Keratinocyte (primary cell): ENCODE measurements around the gene BRSK2. TPM values are rescaled to one million over a fixed set of nuclear protein-coding genes. Genes with fewer than 3 reads are reported as not detected.

ENCODE experiments used
- DNase-seq: peaks from one replicate; pipeline ENCODE4 v3.0.0-alpha.2; 2011; ENCODE audit warnings: low read depth, missing footprints, low spot score
- FAIRE-seq: peaks from 2 replicates; lab custom pipeline; 2011; peaks lifted over from hg19 to GRCh38; lab: Jason Lieb, UNC
- H2AFZ ChIP-seq: 2 replicates; pipeline ENCODE4 v1.6.0; 2012; ENCODE audit warnings: low read length, control low read depth, inconsistent platforms; ENCODE audit not compliant: control insufficient read depth
- H3K27ac ChIP-seq: 2 replicates; pipeline ENCODE4 v1.5.1; 2011; ENCODE audit warnings: low read length; ENCODE audit not compliant: control insufficient read depth, insufficient read depth
- H3K27me3 ChIP-seq: 3 replicates; pipeline ENCODE4 v1.6.0; 2011; ENCODE audit warnings: low read length; ENCODE audit not compliant: control insufficient read depth, insufficient read depth; ENCODE audit errors: extremely low read depth
- H3K36me3 ChIP-seq, 2 experiments: 2 replicates in 1 of 2; 3 replicates in 1 of 2; pipeline ENCODE4 v1.5.1; 2011; ENCODE audit warnings: low read length in 2 of 2, mild to moderate bottlenecking in 1 of 2; ENCODE audit not compliant: control insufficient read depth in 2 of 2, insufficient read depth in 2 of 2; ENCODE audit errors: extremely low read depth in 1 of 2
- H3K4me1 ChIP-seq: 3 replicates; pipeline ENCODE4 v1.5.1; 2011; ENCODE audit warnings: low read length; ENCODE audit not compliant: control insufficient read depth, insufficient read depth; ENCODE audit errors: extremely low read depth
- H3K4me2 ChIP-seq: 3 replicates; pipeline ENCODE4 v1.6.0; 2011; ENCODE audit warnings: low read depth, low read length; ENCODE audit not compliant: control insufficient read depth, insufficient read depth; ENCODE audit errors: extremely low read depth
- H3K4me3 ChIP-seq, 3 experiments: fragments of 200-600 bp in 1 of 3; sonication (generic) in 1 of 3; 2 replicates in 2 of 3; 3 replicates in 1 of 3; pipeline ENCODE4 v1.5.1; 2011 to 2016; ENCODE audit warnings: low read length in 3 of 3, mild to moderate bottlenecking in 3 of 3, control low read depth in 2 of 3, inconsistent platforms in 1 of 3, low read depth in 1 of 3, mixed read lengths in 1 of 3, mixed run types in 1 of 3, moderate library complexity in 1 of 3; ENCODE audit not compliant: control insufficient read depth in 2 of 3, insufficient read depth in 2 of 3; ENCODE audit errors: extremely low read depth in 1 of 3
- H3K79me2 ChIP-seq: 2 replicates; pipeline ENCODE4 v1.6.0; 2012; ENCODE audit warnings: low read length; ENCODE audit not compliant: control insufficient read depth, insufficient read depth
- H3K9ac ChIP-seq: 3 replicates; pipeline ENCODE4 v1.6.0; 2011; ENCODE audit warnings: low read length; ENCODE audit not compliant: control insufficient read depth, insufficient read depth; ENCODE audit errors: extremely low read depth
- H3K9me1 ChIP-seq: 3 replicates; pipeline ENCODE4 v1.6.0; 2011; ENCODE audit warnings: low read length; ENCODE audit not compliant: control insufficient read depth, insufficient read depth; ENCODE audit errors: extremely low read depth
- H3K9me3 ChIP-seq: 2 replicates; pipeline ENCODE4 v1.5.1; 2012; ENCODE audit warnings: low read depth, low read length; ENCODE audit not compliant: control insufficient read depth
- H4K20me1 ChIP-seq: 3 replicates; pipeline ENCODE4 v1.6.0; 2011; ENCODE audit warnings: low read length; ENCODE audit not compliant: control insufficient read depth, insufficient read depth; ENCODE audit errors: extremely low read depth
- CTCF ChIP-seq, 3 experiments: IDR thresholded peaks in 1 of 3; conservative IDR thresholded peaks in 1 of 3; optimal IDR thresholded peaks in 1 of 3; 2 replicates in 2 of 3; 3 replicates in 1 of 3; pipeline versions ENCODE3 to v1.5.1; 2011; ENCODE audit warnings: low read length in 3 of 3, mild to moderate bottlenecking in 3 of 3, moderate library complexity in 2 of 3, control low read depth in 1 of 3, inconsistent platforms in 1 of 3; ENCODE audit not compliant: insufficient read depth in 2 of 3; ENCODE audit errors: extremely low read depth in 1 of 3
- EZH2 ChIP-seq: IDR thresholded peaks from one replicate; pipeline ENCODE4 v1.6.1; 2012; ENCODE audit warnings: inconsistent platforms, mild to moderate bottlenecking, low read length, moderate library complexity
- dilution Hi-C: fragments of 300-500 bp; cut with MboI; formaldehyde crosslinking; loops from one replicate; pipeline ENCODE4 v1.7.0; 2020; ENCODE audit warnings: low sequenced_read_pairs; ENCODE audit not compliant: extremely low pct_ligation_motif_present
- polyA plus RNA-seq, 5 experiments: library from polyadenylated mRNA; depleted of rRNA in 3 of 5; stranded (reverse) in 3 of 5; stranded (forward) in 1 of 5; unstranded in 1 of 5; fragments of >200 nt; gene quantifications; 1 replicate in 1 of 5; 2 replicates in 3 of 5; 3 replicates in 1 of 5; pipeline versions ENCODE4 v1.2.1 to v1.2.3, GENCODE V29; 2011 to 2012; ENCODE audit warnings: missing spikeins in 2 of 5, low read depth in 1 of 5, low replicate concordance in 1 of 5

BRSK2 gene
- polyA plus RNA-seq, 1 donor (not counting 4 experiments of a cell fraction or from before 2014, with no cell fraction given) = 0.09 TPM

- FAIRE-seq = no peak
- Histone ChIP-seq H3K9ac (no peak overlapping the region), H4K20me1 (no peaks in the 10 kb centered on the region), H3K4me2 (no peak overlapping the region), H2AFZ (no peak overlapping the region), H3K79me2 (no peaks in the 10 kb centered on the region), H3K27me3 (no peaks in the 10 kb centered on the region), H3K36me3 (no peaks in the 10 kb centered on the region), H3K9me3 (no peaks in the 10 kb centered on the region), H3K4me3 (no peak overlapping the region), H3K4me1 (no peaks in the 10 kb centered on the region), H3K9me1 (no peaks in the 10 kb centered on the region), H3K27ac (no peak overlapping the region)
- dilution Hi-C loops = no loop called here
- DNase-seq = no peak
- TF ChIP-seq EZH2 = no peak
Observed at GRCh38 chr11:1373536-1374214, 16.1 kb upstream of the BRSK2 start.

- no peaks in the 10 kb centered on the region for H3K27me3 ChIP-seq
- H3K9me1 ChIP-seq = no peaks in the 10 kb centered on the region
- FAIRE-seq (no peak), DNase-seq (no peak)
- H3K9ac ChIP-seq = no peak overlapping the region
- H4K20me1 ChIP-seq = no peaks in the 10 kb centered on the region
- dilution Hi-C loops = no loop called here
- no peak overlapping the region for H3K4me3 ChIP-seq
- no peak overlapping the region for H2AFZ ChIP-seq
- H3K36me3 ChIP-seq = no peaks in the 10 kb centered on the region
- H3K4me1 ChIP-seq = no peaks in the 10 kb centered on the region
- no peak overlapping the region for H3K27ac ChIP-seq
- no peaks in the 10 kb centered on the region for H3K9me3 ChIP-seq
- no peaks in the 10 kb centered on the region for H3K79me2 ChIP-seq
- no peak for TF ChIP-seq CTCF (optimal IDR thresholded peaks at IDR 0.05 in 1 of 3, IDR thresholded peaks at IDR 0.05 in 1 of 3, conservative IDR thresholded peaks at IDR 0.05 in 1 of 3; ENCODE audit: extremely low read depth in 1 of 3, insufficient read depth in 2 of 3, low read length in 3 of 3)
- TF ChIP-seq EZH2 = no peak
- H3K4me2 ChIP-seq = no peak overlapping the region
Observed at GRCh38 chr11:1375161-1375954, 14.4 kb upstream of the BRSK2 start.
